ENCODE results near the gene CDX1. TPM values are rescaled to one million over a fixed set of nuclear protein-coding genes. Genes with fewer than 3 reads are reported as not detected.

CDX1 gene
- total and polyA plus RNA-seq, 12 donors, result 0.13 to 0.32 TPM; not detected in 10

GRCh38 chr5:150211156-150212030 is 44.8 kb downstream of the CDX1 start:
- no peak for ATAC-seq
- TF ChIP-seq, protein P1, sequence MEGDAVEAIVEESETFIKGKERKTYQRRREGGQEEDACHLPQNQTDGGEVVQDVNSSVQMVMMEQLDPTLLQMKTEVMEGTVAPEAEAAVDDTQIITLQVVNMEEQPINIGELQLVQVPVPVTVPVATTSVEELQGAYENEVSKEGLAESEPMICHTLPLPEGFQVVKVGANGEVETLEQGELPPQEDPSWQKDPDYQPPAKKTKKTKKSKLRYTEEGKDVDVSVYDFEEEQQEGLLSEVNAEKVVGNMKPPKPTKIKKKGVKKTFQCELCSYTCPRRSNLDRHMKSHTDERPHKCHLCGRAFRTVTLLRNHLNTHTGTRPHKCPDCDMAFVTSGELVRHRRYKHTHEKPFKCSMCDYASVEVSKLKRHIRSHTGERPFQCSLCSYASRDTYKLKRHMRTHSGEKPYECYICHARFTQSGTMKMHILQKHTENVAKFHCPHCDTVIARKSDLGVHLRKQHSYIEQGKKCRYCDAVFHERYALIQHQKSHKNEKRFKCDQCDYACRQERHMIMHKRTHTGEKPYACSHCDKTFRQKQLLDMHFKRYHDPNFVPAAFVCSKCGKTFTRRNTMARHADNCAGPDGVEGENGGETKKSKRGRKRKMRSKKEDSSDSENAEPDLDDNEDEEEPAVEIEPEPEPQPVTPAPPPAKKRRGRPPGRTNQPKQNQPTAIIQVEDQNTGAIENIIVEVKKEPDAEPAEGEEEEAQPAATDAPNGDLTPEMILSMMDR (IDR thresholded peaks at IDR 0.05), result no peak
- intact Hi-C loops (cut with DNase I), result loop anchor here in 8 of 10 donors (10.0 kb wide), 3 partner anchors 167 to 187 kb away; no protein-coding TSS in a partner anchor

GRCh38 chr5:150213530-150213929 is 47.0 kb downstream of the CDX1 start:
- Histone ChIP-seq H3K27ac (peak overlapping the region in 7 of 10 donors; percentile 10 to 71 (median 57)), H3K9me3 (no peaks in the 10 kb centered on the region), H3K4me1 (peaks cover 0 to 61% (median 38%) of the 10 kb centered on the region in 9 donors), H3K27me3 (peaks cover 0 to 3% (median 0%) of the 10 kb centered on the region in 7 donors), H3K36me3 (no peaks in the 10 kb centered on the region), H3K4me3 (no peak overlapping the region)
- intact Hi-C loops (cut with DNase I), result loop anchor here in 8 of 10 donors (10.0 kb wide), 3 partner anchors 169 to 189 kb away; no protein-coding TSS in a partner anchor
- ATAC-seq, result peak in 2 of 8 donors; percentile 30 to 54
- 75 to 79% methylated on average over 6 of the region's 6 CpGs for WGBS, 2 donors
- no peak for DNase-seq
- TF ChIP-seq, protein P1 (IDR thresholded peaks at IDR 0.05), result no peak

More at GRCh38 chr5:150211156-150212030, 44.8 kb downstream of the CDX1 start:
- no peaks in the 10 kb centered on the region for H3K36me3 ChIP-seq
- peak overlapping the region in 1 of 10 donors; percentile 31 for H3K27ac ChIP-seq
- H3K27me3 ChIP-seq, result peaks cover 0 to 7% (median 0%) of the 10 kb centered on the region in 7 donors
- H3K9me3 ChIP-seq, result no peaks in the 10 kb centered on the region
- DNase-seq, result no peak
- no peak overlapping the region for H3K4me3 ChIP-seq
- H3K4me1 ChIP-seq, result peaks cover 0 to 45% (median 32%) of the 10 kb centered on the region in 9 donors
- WGBS, 2 donors, result 79 to 84% methylated on average over 15 of the region's 15 CpGs

- peak in 6 of 8 donors; percentile 16 to 43 (median 32) for ATAC-seq
- Histone ChIP-seq H3K9me3 (no peaks in the 10 kb centered on the region), H3K4me3 (no peak overlapping the region), H3K27ac (peak overlapping the region in 8 of 10 donors; percentile 30 to 71 (median 53)), H3K27me3 (no peaks in the 10 kb centered on the region), H3K36me3 (no peaks in the 10 kb centered on the region), H3K4me1 (peaks cover 0 to 66% (median 38%) of the 10 kb centered on the region in 9 donors)
- DNase-seq, result peak; percentile 30 to 56
- WGBS, 2 donors, result 47 to 56% methylated on average over 7 of the region's 7 CpGs
- TF ChIP-seq, protein P1 (IDR thresholded peaks at IDR 0.05), result peak in 5 of 9 donors; percentile 24 to 39 (median 33)
- intact Hi-C loops (cut with DNase I), result loop anchor here in 8 of 10 donors (10.0 kb wide), 3 partner anchors 169 to 189 kb away; no protein-coding TSS in a partner anchor
These were observed 47.7 kb downstream of the CDX1 start for GRCh38 chr5:150214289-150214688.

Measured in heart right ventricle (tissue), 16 donors.